NT2/D1 (cell line): ENCODE data around the gene KLHL24.
"Not testable (repeated sequence)": the region's sequence is repeated elsewhere in the genome, so short reads cannot be mapped to it uniquely, and the experiment has no call there.

Source experiments
- DNase-seq: peaks from one replicate; pipeline ENCODE4 v3.0.0-alpha.2; 2011; ENCODE audit warnings: low read depth, low spot score
- H3K27me3 ChIP-seq: 2 replicates; pipeline ENCODE4 v1.6.0; 2011; ENCODE audit warnings: mild to moderate bottlenecking; ENCODE audit not compliant: insufficient read length, insufficient read depth
- H3K36me3 ChIP-seq: 2 replicates; pipeline ENCODE4 v1.6.1; 2011; ENCODE audit warnings: mild to moderate bottlenecking, low read length, mixed read lengths; ENCODE audit not compliant: insufficient read depth, insufficient read length
- H3K4me1 ChIP-seq: 2 replicates; pipeline ENCODE4 v1.5.1; 2011; ENCODE audit not compliant: insufficient read depth, insufficient read length
- H3K4me3 ChIP-seq: 2 replicates; pipeline ENCODE4 v1.5.1; 2011; ENCODE audit warnings: low read depth; ENCODE audit not compliant: insufficient read length
- H3K9ac ChIP-seq: 2 replicates; pipeline ENCODE4 v1.6.0; 2011; ENCODE audit warnings: low read depth; ENCODE audit not compliant: insufficient read length
- H3K9me3 ChIP-seq: 2 replicates; pipeline ENCODE4 v1.5.1; 2011; ENCODE audit warnings: mild to moderate bottlenecking, low read length; ENCODE audit not compliant: insufficient read depth
- SUZ12 ChIP-seq: IDR thresholded peaks from 2 replicates; pipeline ENCODE4 v1.6.1; 2011; ENCODE audit not compliant: insufficient read length, insufficient read depth; ENCODE audit errors: extremely low read depth
- YY1 ChIP-seq: IDR thresholded peaks from 2 replicates; pipeline ENCODE4 v1.6.1; 2011; ENCODE audit not compliant: insufficient read length, insufficient read depth
- ZNF274 ChIP-seq: IDR thresholded peaks from 2 replicates; pipeline ENCODE4 v1.6.1; 2011; ENCODE audit warnings: mild to moderate bottlenecking, low read depth, low read length

Gene KLHL24

DNA sequence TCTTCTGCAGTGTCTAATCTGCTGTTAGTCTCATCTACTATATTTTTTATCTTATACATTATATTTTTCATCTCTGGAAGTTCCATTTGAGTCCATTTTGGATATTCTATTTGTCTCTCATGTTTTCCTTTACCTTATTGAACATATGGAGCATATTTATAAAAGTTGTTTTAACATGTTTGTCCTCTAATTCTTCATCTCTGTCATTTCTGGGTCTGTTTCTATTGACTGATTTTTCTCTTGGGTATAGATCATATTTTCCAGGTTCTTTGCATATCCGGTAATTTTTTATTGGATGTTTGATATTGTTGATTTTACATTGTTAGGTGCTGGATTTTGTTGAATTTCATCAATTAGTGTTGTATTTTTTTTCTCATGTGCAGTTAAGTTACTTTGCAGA is 37.5 kb upstream of the KLHL24 start:
- no peak for DNase-seq
- no peaks in the 10 kb centered on the region for H3K27me3 ChIP-seq
- no peaks in the 10 kb centered on the region for H3K36me3 ChIP-seq
- H3K4me1 ChIP-seq = no peaks in the 10 kb centered on the region
- H3K9ac ChIP-seq = no peak overlapping the region
- peaks cover 15% of the 10 kb centered on the region for H3K9me3 ChIP-seq
- TF ChIP-seq SUZ12 (no peak), ZNF274 (no peak), YY1 (no peak)
- H3K4me3 ChIP-seq = no peak overlapping the region

DNA sequence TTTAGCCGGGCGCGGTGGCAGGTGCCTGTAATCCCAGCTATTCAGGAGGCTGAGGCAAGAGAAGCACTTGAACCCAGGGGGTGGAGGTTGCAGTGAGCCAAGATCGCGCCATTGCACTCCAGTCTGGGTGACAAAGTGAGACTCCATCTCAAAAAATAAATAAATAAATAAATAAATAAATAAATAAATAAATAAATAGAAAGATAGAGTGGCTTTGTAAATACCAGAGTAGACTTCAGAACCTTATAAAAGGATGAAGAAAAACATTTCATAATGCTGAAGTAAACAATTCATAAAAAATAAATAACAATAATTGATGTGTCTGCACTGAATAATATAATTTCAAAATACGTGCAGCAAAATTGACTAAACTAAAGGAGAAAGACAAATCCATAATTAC is 24.1 kb upstream of the KLHL24 start:
- DNase-seq, H3K27me3 ChIP-seq, H3K4me3 ChIP-seq, H3K9me3 ChIP-seq, H3K9ac ChIP-seq, H3K4me1 ChIP-seq, H3K36me3 ChIP-seq: not testable (repeated sequence)

DNA sequence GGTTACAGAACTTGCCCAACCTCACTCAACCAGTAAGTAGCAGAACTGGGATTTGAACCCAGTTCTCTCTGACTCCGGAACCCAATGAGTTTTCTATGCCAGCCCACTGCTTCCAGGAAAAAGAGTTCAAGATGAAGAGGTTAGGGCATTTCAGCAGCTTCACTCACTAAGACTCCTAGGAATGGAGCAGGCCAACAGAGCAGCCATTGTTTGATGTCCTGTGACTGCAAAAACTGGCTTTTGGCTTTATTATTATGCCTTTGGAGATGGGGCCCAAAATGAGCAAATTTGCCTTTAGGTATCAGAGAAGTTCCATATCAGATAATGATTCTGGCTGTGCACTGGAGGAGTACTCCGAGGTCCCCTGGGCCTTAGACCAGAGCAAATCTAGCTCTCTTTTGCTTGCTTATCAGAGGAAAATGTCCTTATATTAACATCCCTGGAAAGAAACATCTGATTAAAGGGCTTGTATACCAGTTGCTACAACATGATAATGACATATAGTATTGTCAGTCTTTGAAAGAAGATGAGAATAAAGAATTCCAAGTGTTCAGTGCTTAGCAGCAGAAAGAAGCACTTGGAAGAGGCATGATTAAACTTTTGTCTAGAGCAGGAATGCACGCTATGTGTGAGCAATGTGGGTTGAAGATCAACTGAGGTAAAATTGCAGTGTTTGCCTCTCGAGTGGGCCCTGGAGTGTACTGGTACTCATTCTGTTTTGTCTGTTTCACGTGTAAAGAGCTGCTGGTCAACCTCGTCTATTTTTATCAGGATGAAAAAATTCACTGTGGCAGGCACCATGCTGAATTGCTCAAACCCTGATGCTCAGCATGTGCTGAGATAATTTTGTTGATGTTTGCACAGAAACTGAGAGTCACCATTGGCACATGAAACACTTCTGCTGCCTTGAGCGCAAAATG is 21.8 kb upstream of the KLHL24 start:
- H3K36me3 ChIP-seq = no peaks in the 10 kb centered on the region
- no peak overlapping the region for H3K4me3 ChIP-seq
- no peak overlapping the region for H3K9ac ChIP-seq
- TF ChIP-seq ZNF274 (no peak), SUZ12 (no peak)
- no peaks in the 10 kb centered on the region for H3K27me3 ChIP-seq
- DNase-seq = no peak
- H3K4me1 ChIP-seq = no peaks in the 10 kb centered on the region
- no peaks in the 10 kb centered on the region for H3K9me3 ChIP-seq

GRCh38 chr3:183618542-183618941 is 16.9 kb upstream of the KLHL24 start:
- Histone ChIP-seq H3K9me3 (no peaks in the 10 kb centered on the region), H3K27me3 (no peaks in the 10 kb centered on the region), H3K4me3 (no peak overlapping the region), H3K4me1 (no peaks in the 10 kb centered on the region), H3K36me3 (no peaks in the 10 kb centered on the region), H3K9ac (no peak overlapping the region)
- DNase-seq = no peak
- TF ChIP-seq ZNF274 = no peak
- no peak for TF ChIP-seq YY1
- TF ChIP-seq SUZ12 = no peak

DNA sequence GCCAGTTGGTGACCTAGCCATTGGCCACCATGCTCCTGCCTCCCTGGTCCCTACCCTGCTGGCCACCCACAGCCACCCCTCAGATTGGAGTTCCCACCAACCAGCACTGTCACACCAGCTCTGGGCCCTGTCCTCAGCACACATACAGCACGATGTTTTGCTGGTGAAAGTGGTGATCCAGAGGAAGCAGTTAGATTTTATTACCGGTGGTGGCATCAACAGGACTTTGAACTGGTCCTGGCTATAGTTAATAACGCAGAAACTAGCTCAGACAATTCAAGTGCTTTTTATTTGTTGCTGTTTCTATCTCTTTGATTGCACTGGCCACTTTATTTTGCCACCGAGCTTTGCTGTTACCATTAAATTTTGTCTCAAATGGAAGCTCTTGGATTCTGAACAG is 16.4 kb upstream of the KLHL24 start:
- Histone ChIP-seq H3K9ac (no peak overlapping the region), H3K9me3 (no peaks in the 10 kb centered on the region), H3K4me3 (no peak overlapping the region), H3K36me3 (no peaks in the 10 kb centered on the region), H3K4me1 (no peaks in the 10 kb centered on the region), H3K27me3 (no peaks in the 10 kb centered on the region)
- no peak for TF ChIP-seq ZNF274
- no peak for TF ChIP-seq YY1
- TF ChIP-seq SUZ12 = no peak
- no peak for DNase-seq

DNA sequence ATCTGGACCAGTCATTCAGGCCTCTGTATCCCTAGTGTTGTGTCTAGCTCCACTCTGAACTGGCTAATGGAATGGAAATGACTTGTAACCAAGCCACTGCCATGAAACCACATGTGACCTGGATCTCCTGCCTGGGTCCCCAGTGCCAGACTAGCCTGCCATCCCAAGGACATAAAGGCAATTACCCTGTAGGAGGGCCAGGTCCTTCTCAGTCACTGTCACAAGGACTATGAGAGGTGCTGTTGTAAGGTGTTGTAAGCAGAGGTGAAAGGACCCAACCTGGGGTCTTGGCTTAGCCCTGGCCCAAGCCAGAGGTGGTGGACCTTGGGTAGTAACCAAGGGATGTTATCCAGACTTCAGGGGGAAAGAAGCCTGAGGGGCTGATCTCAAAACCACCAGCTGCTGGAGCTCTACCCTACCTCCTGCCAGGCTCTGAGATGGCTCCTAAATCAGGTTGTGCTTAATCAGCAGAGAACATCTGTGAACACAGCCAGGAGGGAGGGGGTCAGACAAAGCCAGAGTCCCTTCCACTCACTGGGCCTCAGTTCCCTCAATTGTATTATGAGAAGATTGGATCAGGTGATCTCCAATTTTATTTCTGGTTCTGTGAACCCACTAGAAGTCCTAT is 15.7 kb upstream of the KLHL24 start:
- Histone ChIP-seq H3K4me3 (no peak overlapping the region), H3K27me3 (no peaks in the 10 kb centered on the region), H3K36me3 (no peaks in the 10 kb centered on the region), H3K9ac (no peak overlapping the region), H3K9me3 (no peaks in the 10 kb centered on the region), H3K4me1 (no peaks in the 10 kb centered on the region)
- TF ChIP-seq ZNF274 (no peak), YY1 (no peak), SUZ12 (no peak)
- DNase-seq = no peak

DNA sequence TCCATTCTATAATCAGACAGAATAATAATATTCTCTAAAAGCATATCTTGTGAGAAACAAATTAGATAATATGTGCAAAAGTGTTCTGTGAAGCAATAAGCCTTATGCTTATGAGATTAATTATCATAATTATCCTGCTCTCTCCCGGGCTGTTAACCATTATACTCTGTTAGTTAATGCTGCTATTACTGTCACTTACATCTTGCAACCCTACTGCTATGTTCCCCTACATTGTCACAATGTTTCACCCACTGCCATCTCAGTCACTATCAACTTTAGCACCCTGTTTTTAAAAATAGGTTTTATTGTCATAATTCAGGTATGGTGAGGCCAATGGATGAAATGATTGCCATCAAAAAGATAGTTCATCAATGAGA is 15.2 kb upstream of the KLHL24 start:
- Histone ChIP-seq H3K27me3 (no peaks in the 10 kb centered on the region), H3K36me3 (no peaks in the 10 kb centered on the region), H3K9ac (no peak overlapping the region), H3K9me3 (no peaks in the 10 kb centered on the region), H3K4me1 (no peaks in the 10 kb centered on the region), H3K4me3 (no peak overlapping the region)
- no peak for DNase-seq
- no peak for TF ChIP-seq SUZ12
- no peak for TF ChIP-seq ZNF274
- no peak for TF ChIP-seq YY1

DNA sequence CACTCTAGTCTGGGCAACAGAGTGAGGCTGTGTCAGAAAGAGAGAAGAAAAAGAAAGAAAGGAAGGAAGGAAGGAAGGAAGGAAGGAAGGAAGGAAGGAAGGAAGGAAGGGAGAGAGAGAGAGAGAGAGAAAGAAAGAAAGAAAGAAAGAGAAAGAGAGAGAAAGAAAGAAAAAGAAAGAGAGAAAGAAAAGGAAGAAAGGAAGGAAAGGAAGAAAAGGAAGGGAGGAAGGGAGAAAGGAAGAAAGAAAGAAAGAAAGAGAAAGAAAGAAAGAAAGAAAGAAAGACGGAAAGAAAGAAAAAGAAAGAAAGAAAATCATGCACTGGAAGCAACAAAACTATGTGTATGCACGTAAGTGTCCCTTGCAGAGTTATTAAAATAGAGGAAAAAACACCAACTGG is 12.9 kb upstream of the KLHL24 start:
- DNase-seq, H3K4me3 ChIP-seq, H3K9me3 ChIP-seq, H3K4me1 ChIP-seq, H3K36me3 ChIP-seq, H3K9ac ChIP-seq, H3K27me3 ChIP-seq: not testable (repeated sequence)
